H9 (cell line): ENCODE measurements around the gene NECTIN4. TPM values are rescaled to one million over a fixed set of nuclear protein-coding genes. Genes with fewer than 3 reads are reported as not detected.

Source experiments
- DNase-seq: peaks from one replicate; pipeline ENCODE4 v3.0.0-alpha.2; 2017
- H2AFZ ChIP-seq: one replicate; pipeline ENCODE4 v1.6.1; 2013; ENCODE audit warnings: mild to moderate bottlenecking, low read length, control low read depth, moderate library complexity
- H2AK5ac ChIP-seq: 2 replicates; pipeline ENCODE4 v1.6.1; 2013; ENCODE audit warnings: low read length, control low read depth, mixed read lengths; ENCODE audit not compliant: insufficient read length
- H2BK120ac ChIP-seq: one replicate; pipeline ENCODE4 v1.6.1; 2013; ENCODE audit warnings: low read depth, mild to moderate bottlenecking, low read length, control low read depth, inconsistent platforms; ENCODE audit not compliant: poor library complexity, severe bottlenecking
- H2BK12ac ChIP-seq: 2 replicates; pipeline ENCODE4 v1.6.1; 2013; ENCODE audit warnings: low read length, control low read depth, mixed read lengths, low read depth; ENCODE audit not compliant: insufficient read length
- H2BK15ac ChIP-seq: 2 replicates; pipeline ENCODE4 v1.6.1; 2013; ENCODE audit warnings: low read depth, low read length, control low read depth
- H2BK20ac ChIP-seq: one replicate; pipeline ENCODE4 v1.6.1; 2013; ENCODE audit warnings: low read depth, mild to moderate bottlenecking, low read length, control low read depth, inconsistent platforms; ENCODE audit not compliant: poor library complexity, severe bottlenecking
- H2BK5ac ChIP-seq: 2 replicates; pipeline ENCODE4 v1.6.1; 2013; ENCODE audit warnings: low read length, control low read depth, mixed read lengths; ENCODE audit not compliant: insufficient read length
- H3K14ac ChIP-seq: 2 replicates; pipeline ENCODE4 v1.6.1; 2013; ENCODE audit warnings: low read length, control low read depth; ENCODE audit not compliant: insufficient read depth
- H3K18ac ChIP-seq: 2 replicates; pipeline ENCODE4 v1.6.1; 2013; ENCODE audit warnings: low read depth, mild to moderate bottlenecking, mixed read lengths, low read length, control low read depth; ENCODE audit not compliant: insufficient read length
- H3K23ac ChIP-seq: 2 replicates; pipeline ENCODE4 v1.6.1; 2013; ENCODE audit warnings: low read length, control low read depth, mixed read lengths, low read depth; ENCODE audit not compliant: insufficient read length
- H3K23me2 ChIP-seq: 2 replicates; pipeline ENCODE4 v1.6.1; 2013; ENCODE audit warnings: low read depth, mild to moderate bottlenecking, mixed read lengths, low read length, control low read depth; ENCODE audit not compliant: insufficient read length, poor library complexity, severe bottlenecking
- H3K27ac ChIP-seq: 2 replicates; pipeline ENCODE4 v1.5.1; 2013; ENCODE audit warnings: low read length, control low read depth, mixed read lengths, low read depth; ENCODE audit not compliant: insufficient read length
- H3K27me3 ChIP-seq: 2 replicates; pipeline ENCODE4 v1.6.1; 2013; ENCODE audit warnings: low read length, control low read depth, inconsistent platforms; ENCODE audit not compliant: insufficient read depth
- H3K4ac ChIP-seq: 2 replicates; pipeline ENCODE4 v1.6.1; 2013; ENCODE audit warnings: low read depth, mild to moderate bottlenecking, control low read depth, inconsistent platforms, low read length, moderate library complexity
- H3K4me1 ChIP-seq: 2 replicates; pipeline ENCODE4 v1.6.1; 2013; ENCODE audit warnings: low read length, control low read depth, inconsistent platforms; ENCODE audit not compliant: insufficient read depth
- H3K4me2 ChIP-seq: 2 replicates; pipeline ENCODE4 v1.6.1; 2013; ENCODE audit warnings: low read length, control low read depth, mixed read lengths; ENCODE audit not compliant: insufficient read length, insufficient read depth
- H3K56ac ChIP-seq: 2 replicates; pipeline ENCODE4 v1.6.1; 2013; ENCODE audit warnings: low read depth, mild to moderate bottlenecking, mixed read lengths, low read length, control low read depth; ENCODE audit not compliant: insufficient read length
- H3K79me1 ChIP-seq: 2 replicates; pipeline ENCODE4 v1.6.1; 2013; ENCODE audit warnings: low read depth, mild to moderate bottlenecking, moderate library complexity, low read length, control low read depth, inconsistent platforms; ENCODE audit not compliant: insufficient read depth, poor library complexity, severe bottlenecking
- H3K79me2 ChIP-seq: 2 replicates; pipeline ENCODE4 v1.6.1; 2013; ENCODE audit warnings: low read length, control low read depth, inconsistent platforms; ENCODE audit not compliant: insufficient read depth
- H3K9ac ChIP-seq: 2 replicates; pipeline ENCODE4 v1.6.1; 2013; ENCODE audit warnings: low read length, control low read depth, mixed read lengths; ENCODE audit not compliant: insufficient read length; ENCODE audit errors: extremely low read depth
- H3K9me3 ChIP-seq: one replicate; pipeline ENCODE4 v1.6.1; 2013; ENCODE audit warnings: low read depth, low read length, inconsistent platforms; ENCODE audit not compliant: control insufficient read depth
- H3T11ph ChIP-seq: one replicate; pipeline ENCODE4 v1.6.1; 2013; ENCODE audit warnings: mild to moderate bottlenecking, low read length, control low read depth, inconsistent platforms
- H4K20me1 ChIP-seq: one replicate; pipeline ENCODE4 v1.6.1; 2013; ENCODE audit not compliant: control insufficient read depth, insufficient read length, insufficient read depth
- H4K5ac ChIP-seq: 2 replicates; pipeline ENCODE4 v1.6.1; 2013; ENCODE audit warnings: low read depth, mild to moderate bottlenecking, mixed read lengths, low read length, control low read depth; ENCODE audit not compliant: insufficient read length
- H4K8ac ChIP-seq: replicated peaks from 2 replicates; pipeline ENCODE4 v1.6.1; 2013; ENCODE audit warnings: low read length, control low read depth, mixed read lengths, low read depth; ENCODE audit not compliant: insufficient read length
- H4K91ac ChIP-seq: 2 replicates; pipeline ENCODE4 v1.6.1; 2013; ENCODE audit warnings: low read depth, mild to moderate bottlenecking, moderate library complexity, mixed read lengths, low read length, control low read depth; ENCODE audit not compliant: insufficient read length
- H3K27ac Mint-ChIP-seq, 3 experiments: 2 replicates in 2 of 3; 3 replicates in 1 of 3; pipeline ENCODE4 v1.8.0; 2020 to 2021; ENCODE audit warnings: mixed read lengths in 3 of 3, mild to moderate bottlenecking in 1 of 3, moderate library complexity in 1 of 3
- H3K27me3 Mint-ChIP-seq: 2 replicates; pipeline ENCODE4 v1.8.0; 2021; ENCODE audit warnings: low read depth, mild to moderate bottlenecking, moderate library complexity, mixed read lengths
- H3K36me3 Mint-ChIP-seq, 3 experiments: 2 replicates in 2 of 3; 3 replicates in 1 of 3; pipeline ENCODE4 v1.8.0; 2020 to 2021; ENCODE audit warnings: low read depth in 3 of 3, mixed read lengths in 3 of 3; ENCODE audit not compliant: insufficient read depth in 1 of 3
- H3K4me1 Mint-ChIP-seq, 2 experiments: 2 replicates each; pipeline ENCODE4 v1.8.0; 2020; ENCODE audit warnings: mixed read lengths in 2 of 2
- H3K4me3 Mint-ChIP-seq, 2 experiments: 2 replicates in 1 of 2; 3 replicates in 1 of 2; pipeline ENCODE4 v1.8.0; 2020 to 2021; ENCODE audit warnings: mild to moderate bottlenecking in 2 of 2, mixed read lengths in 2 of 2, moderate library complexity in 1 of 2
- H3K9me3 Mint-ChIP-seq, 2 experiments: 2 replicates in 1 of 2; 3 replicates in 1 of 2; pipeline ENCODE4 v1.8.0; 2020; ENCODE audit warnings: mild to moderate bottlenecking in 2 of 2, mixed read lengths in 2 of 2, moderate library complexity in 1 of 2
- CTCF ChIP-seq: fragments of 200-600 bp; sonication (generic); conservative IDR thresholded peaks from 3 replicates; pipeline ENCODE4 v1.8.0; 2021; ENCODE audit warnings: antibody characterized with exemption, mild to moderate bottlenecking
- WGBS: extraction: QIAGEN DNeasy Blood & Tissue Kit; methylation state at CpG from one replicate; pipeline ENCODE4 v1.1.7; 2013; ENCODE audit warnings: missing lambda C conversion rate, low lambda C conversion rate, mixed read lengths; ENCODE audit not compliant: insufficient read length; ENCODE audit errors: extremely low coverage; 5-methylcytosine and 5-hydroxymethylcytosine counted together
- total RNA-seq: library from RNA; stranded (reverse); gene quantifications from 2 replicates; pipeline ENCODE4 v1.2.1, GENCODE V29; 2021

Gene NECTIN4
- total RNA-seq, 1 experiment from 2014 or later, result 0.33 TPM

- Histone ChIP-seq H3K14ac (no peak overlapping the region), H3K9me3 (no peaks in the 10 kb centered on the region), H3K4ac (no peak overlapping the region), H4K5ac (no peak overlapping the region), H2BK12ac (no peak overlapping the region), H4K20me1 (no peaks in the 10 kb centered on the region), H3K27ac (no peak overlapping the region), H2BK20ac (no peak overlapping the region), H3K4me1 (no peaks in the 10 kb centered on the region), H3K23ac (no peak overlapping the region), H2AK5ac (no peak overlapping the region), H3K9ac (no peak overlapping the region), H2BK120ac (no peak overlapping the region), H4K91ac (no peak overlapping the region), H4K8ac (no peak overlapping the region), H3T11ph (no peak overlapping the region), H3K79me1 (no peaks in the 10 kb centered on the region), H2BK15ac (no peak overlapping the region), H3K27me3 (no peaks in the 10 kb centered on the region; the same call in 1 of the 2 replicates), H3K18ac (no peak overlapping the region), H3K56ac (no peak overlapping the region), H2BK5ac (no peak overlapping the region), H2AFZ (no peak overlapping the region), H3K23me2 (no peaks in the 10 kb centered on the region), H3K4me2 (no peak overlapping the region), H3K79me2 (no peaks in the 10 kb centered on the region)
- 0 out of 4 replicates have a peak, but pooled peaks cover 0 to 2% of the 10 kb centered on the region in 2 experiments for H3K4me1 Mint-ChIP-seq
- no peak for DNase-seq
- no CpG with 5 or more reads among the region's 7 CpGs for WGBS
- no peak overlapping the region for H3K4me3 Mint-ChIP-seq
- H3K36me3 Mint-ChIP-seq, result no peaks in the 10 kb centered on the region; a peak in 1 of 7 replicates
- TF ChIP-seq CTCF, result peak; percentile 50
- no peaks in the 10 kb centered on the region; a peak in 1 of 5 replicates for H3K9me3 Mint-ChIP-seq
- H3K27me3 Mint-ChIP-seq, result peaks cover 13% of the 10 kb centered on the region
- no peak overlapping the region for H3K27ac Mint-ChIP-seq
Measured at GRCh38 chr1:161054805-161055204, 34.6 kb downstream of the NECTIN4 start.
